GM23338 (cell line): Measurements from ENCODE around the gene EZH1. TPM values are rescaled to one million over a fixed set of nuclear protein-coding genes. Genes with fewer than 3 reads are reported as not detected.

Source experiments
- ATAC-seq: fragments of 200-7000 bp; cut with Tn5 transposase; 3 replicates; pipeline ENCODE4 v1.9.1; 2020
- DNase-seq: peaks from one replicate; pipeline ENCODE4 v3.0.0-alpha.2; 2015; ENCODE audit warnings: low spot score
- H2AFZ ChIP-seq: fragments of 200-600 bp; sonication (generic); 2 replicates; pipeline ENCODE4 v1.8.0; 2016; ENCODE audit warnings: antibody characterized with exemption, mild to moderate bottlenecking, moderate library complexity
- H3F3A ChIP-seq: fragments of 200-600 bp; sonication (generic); replicated peaks from 2 replicates; pipeline ENCODE4 v1.8.0; 2017; ENCODE audit warnings: antibody characterized with exemption, mixed run types, low read depth
- H3K27ac ChIP-seq: fragments of 200-600 bp; sonication (generic); 2 replicates; pipeline ENCODE4 v1.6.1; 2016; ENCODE audit warnings: low read depth
- H3K27me3 ChIP-seq: fragments of 200-600 bp; sonication (generic); 2 replicates; pipeline ENCODE4 v1.8.0; 2016; ENCODE audit warnings: mild to moderate bottlenecking, mixed run types, moderate library complexity; ENCODE audit not compliant: insufficient read depth
- H3K36me3 ChIP-seq: fragments of 200-600 bp; sonication (generic); 2 replicates; pipeline ENCODE4 v1.8.0; 2016; ENCODE audit warnings: mild to moderate bottlenecking; ENCODE audit not compliant: insufficient read depth
- H3K4me1 ChIP-seq: fragments of 200-600 bp; sonication (generic); 2 replicates; pipeline ENCODE4 v1.8.0; 2016; ENCODE audit warnings: mild to moderate bottlenecking, moderate library complexity; ENCODE audit not compliant: insufficient read depth
- H3K4me2 ChIP-seq: fragments of 200-600 bp; sonication (generic); 2 replicates; pipeline ENCODE4 v1.7.1; 2017; ENCODE audit warnings: mixed run types
- H3K4me3 ChIP-seq: fragments of 200-600 bp; sonication (generic); 2 replicates; pipeline ENCODE4 v1.6.1; 2016; ENCODE audit warnings: mixed run types
- H3K79me2 ChIP-seq: fragments of 200-600 bp; sonication (generic); replicated peaks from 2 replicates; pipeline ENCODE4 v1.8.0; 2017; ENCODE audit warnings: mild to moderate bottlenecking; ENCODE audit not compliant: insufficient read depth
- H3K9me2 ChIP-seq: fragments of 200-600 bp; sonication (generic); 2 replicates; pipeline ENCODE4 v1.8.0; 2017; ENCODE audit not compliant: insufficient read depth
- H4K20me1 ChIP-seq: fragments of 200-600 bp; sonication (generic); replicated peaks from 2 replicates; pipeline ENCODE4 v1.8.0; 2017; ENCODE audit warnings: mild to moderate bottlenecking; ENCODE audit not compliant: insufficient read depth
- H3K27ac Mint-ChIP-seq: 2 replicates; pipeline ENCODE4 v1.8.0; 2020; ENCODE audit warnings: inconsistent platforms, mild to moderate bottlenecking, moderate library complexity, mixed read lengths
- H3K27me3 Mint-ChIP-seq: 3 replicates; pipeline ENCODE4 v1.8.0; 2022; ENCODE audit warnings: low read depth, mild to moderate bottlenecking, moderate library complexity, mixed read lengths, inconsistent platforms; ENCODE audit not compliant: insufficient read depth, poor library complexity
- H3K36me3 Mint-ChIP-seq: 3 replicates; pipeline ENCODE4 v1.8.0; 2021; ENCODE audit warnings: low read depth, mild to moderate bottlenecking, inconsistent platforms, moderate library complexity, mixed read lengths
- H3K4me1 Mint-ChIP-seq: 3 replicates; pipeline ENCODE4 v1.8.0; 2020; ENCODE audit warnings: mild to moderate bottlenecking, inconsistent platforms, mixed read lengths
- H3K4me3 Mint-ChIP-seq: 3 replicates; pipeline ENCODE4 v1.8.0; 2021; ENCODE audit warnings: moderate library complexity, mild to moderate bottlenecking, inconsistent platforms, mixed read lengths
- H3K9me3 Mint-ChIP-seq: 3 replicates; pipeline ENCODE4 v1.8.0; 2020; ENCODE audit warnings: moderate library complexity, mild to moderate bottlenecking, inconsistent platforms, mixed read lengths
- CTCF ChIP-seq, 2 experiments: fragments of 200-600 bp in 1 of 2; sonication (generic) in 1 of 2; conservative IDR thresholded peaks; 2 replicates each; pipeline versions ENCODE4 v1.5.1 to v1.6.1; 2016 to 2017; ENCODE audit warnings: antibody characterized with exemption in 2 of 2, low read depth in 2 of 2, mild to moderate bottlenecking in 2 of 2, moderate library complexity in 1 of 2
- EZH2 ChIP-seq: fragments of 200-600 bp; sonication (generic); IDR thresholded peaks from one replicate; pipeline ENCODE4 v1.8.0; 2017; ENCODE audit warnings: antibody characterized with exemption, mild to moderate bottlenecking, low read depth; ENCODE audit not compliant: unreplicated experiment
- POLR2AphosphoS5 ChIP-seq: IDR thresholded peaks from 2 replicates; pipeline ENCODE4 v1.6.1; 2016; ENCODE audit warnings: antibody characterized with exemption, low read depth
- REST ChIP-seq: IDR thresholded peaks from one replicate; pipeline ENCODE4 v1.6.1; 2018; ENCODE audit warnings: antibody characterized with exemption; ENCODE audit not compliant: unreplicated experiment
- STAT1 ChIP-seq: IDR thresholded peaks from one replicate; pipeline ENCODE4 v1.6.1; 2016; ENCODE audit warnings: antibody characterized with exemption; ENCODE audit not compliant: unreplicated experiment
- ZNF331 ChIP-seq: fragments of 250-450 bp; sonication (Bioruptor Pico); IDR thresholded peaks from 2 replicates; pipeline ENCODE4 v1.5.0; 2020; ENCODE audit warnings: low read depth, mild to moderate bottlenecking, moderate library complexity
- ZNF462 ChIP-seq: fragments of 250-450 bp; sonication (Bioruptor Pico); IDR thresholded peaks from 2 replicates; pipeline ENCODE4 v1.5.0; 2020; ENCODE audit warnings: mild to moderate bottlenecking, moderate library complexity
- polyA plus RNA-seq: library from polyadenylated mRNA; unstranded; fragments of >200 nt; fragmentation: Nextera tagmentation; extraction: Ambion mirVana; gene quantifications from 2 replicates; pipeline ENCODE4 v1.2.1, GENCODE V29; 2016
- total RNA-seq: library from RNA; depleted of rRNA; stranded (reverse); fragments of >200 nt; shearing (Covaris generic); gene quantifications from 2 replicates; pipeline ENCODE4 v1.2.3, GENCODE V29; 2014

Gene EZH1
- total and polyA plus RNA-seq, 2 experiments from 2014 or later: 16.9 to 18.0 TPM

GRCh38 chr17:42682722-42683403 lies 62.0 kb downstream of the EZH1 start:
- H3K27me3 Mint-ChIP-seq: peaks cover 49% of the 10 kb centered on the region
- no peaks in the 10 kb centered on the region for H3K36me3 ChIP-seq
- H3K4me3 ChIP-seq: peak overlapping the region; percentile 67
- peak overlapping the region; percentile 91 for H3K4me2 ChIP-seq
- H3K4me1 Mint-ChIP-seq: peaks cover 48% of the 10 kb centered on the region
- H4K20me1 ChIP-seq: 0 out of 2 replicates have a peak, but pooled peaks cover 2% of the 10 kb centered on the region
- TF ChIP-seq POLR2AphosphoS5 (no peak; the same call in 1 of the 2 replicates), EZH2 (peak; percentile 25)
- peaks cover 26% of the 10 kb centered on the region; the same call in 1 of the 2 replicates for H3K4me1 ChIP-seq
- H3K9me3 Mint-ChIP-seq: peaks cover 3% of the 10 kb centered on the region; the same call in 1 of the 3 replicates
- peaks cover 20% of the 10 kb centered on the region for H3K36me3 Mint-ChIP-seq
- ATAC-seq (peak; percentile 5), DNase-seq (peak; percentile 73)
- no peak overlapping the region for H3K27ac ChIP-seq
- no peak overlapping the region for H3K27ac Mint-ChIP-seq
- H2AFZ ChIP-seq: peak overlapping the region; percentile 59
- H3K9me2 ChIP-seq: no peaks in the 10 kb centered on the region
- H3K4me3 Mint-ChIP-seq: peak overlapping the region; percentile 86
- H3K27me3 ChIP-seq: peaks cover 55% of the 10 kb centered on the region
- peaks cover 38% of the 10 kb centered on the region for H3F3A ChIP-seq
- no peaks in the 10 kb centered on the region for H3K79me2 ChIP-seq

- DNase-seq (peak; percentile 83), ATAC-seq (peak; percentile 15)
- peak within 1 kb of the TSS; percentile 67 for H3K4me3 ChIP-seq
- H4K20me1 ChIP-seq: 0 out of 2 replicates have a peak, but pooled peaks cover 2% of the 10 kb centered on the region
- peaks cover 42% of the 10 kb centered on the region for H3F3A ChIP-seq
- H3K27ac Mint-ChIP-seq: 0 out of 2 replicates have a peak within 1 kb of the TSS, but pooled peaks have one; percentile 5
- H3K9me3 Mint-ChIP-seq: peaks cover 3% of the 10 kb centered on the region; the same call in 1 of the 3 replicates
- peaks cover 55% of the 10 kb centered on the region for H3K27me3 ChIP-seq
- H3K79me2 ChIP-seq: no peaks in the 10 kb centered on the region
- peaks cover 53% of the 10 kb centered on the region for H3K27me3 Mint-ChIP-seq
- peaks cover 47% of the 10 kb centered on the region for H3K4me1 Mint-ChIP-seq
- H3K36me3 ChIP-seq: no peaks in the 10 kb centered on the region
- no peaks in the 10 kb centered on the region for H3K9me2 ChIP-seq
- H3K36me3 Mint-ChIP-seq: peaks cover 17% of the 10 kb centered on the region
- peak within 1 kb of the TSS; percentile 75 for H2AFZ ChIP-seq
- H3K4me3 Mint-ChIP-seq: peak within 1 kb of the TSS; percentile 86
- H3K4me2 ChIP-seq: peak within 1 kb of the TSS; percentile 91
- H3K4me1 ChIP-seq: peaks cover 32% of the 10 kb centered on the region
- H3K27ac ChIP-seq: peak within 1 kb of the TSS; percentile 79; the same call in 1 of the 2 replicates
- TF ChIP-seq CTCF (conservative IDR thresholded peaks at IDR 0.05; ENCODE audit: low read depth in 2 of 2): no peak
- no peak for TF ChIP-seq ZNF462 (CRISPR knock-in tag)
- no peak for TF ChIP-seq REST
- TF ChIP-seq ZNF331 (CRISPR knock-in tag): no peak
- TF ChIP-seq STAT1: no peak
- TF ChIP-seq POLR2AphosphoS5: 0 out of 2 replicates have a peak, but pooled peaks have one; percentile 34
These were observed 62.7 kb downstream of the EZH1 start, which contains the start of gene CNTNAP1 for GRCh38 chr17:42681976-42682721. CNTNAP1 (plus strand) TSS chr17:42682531; CDS start chr17:42682830, 299 bp downstream.
